ENCODE results near the gene CTBP1. TPM values are rescaled to one million over a fixed set of nuclear protein-coding genes. Genes with fewer than 3 reads are reported as not detected.

CTBP1 gene
- total RNA-seq, 1 donor from 2014 or later, result 112 TPM

DNA sequence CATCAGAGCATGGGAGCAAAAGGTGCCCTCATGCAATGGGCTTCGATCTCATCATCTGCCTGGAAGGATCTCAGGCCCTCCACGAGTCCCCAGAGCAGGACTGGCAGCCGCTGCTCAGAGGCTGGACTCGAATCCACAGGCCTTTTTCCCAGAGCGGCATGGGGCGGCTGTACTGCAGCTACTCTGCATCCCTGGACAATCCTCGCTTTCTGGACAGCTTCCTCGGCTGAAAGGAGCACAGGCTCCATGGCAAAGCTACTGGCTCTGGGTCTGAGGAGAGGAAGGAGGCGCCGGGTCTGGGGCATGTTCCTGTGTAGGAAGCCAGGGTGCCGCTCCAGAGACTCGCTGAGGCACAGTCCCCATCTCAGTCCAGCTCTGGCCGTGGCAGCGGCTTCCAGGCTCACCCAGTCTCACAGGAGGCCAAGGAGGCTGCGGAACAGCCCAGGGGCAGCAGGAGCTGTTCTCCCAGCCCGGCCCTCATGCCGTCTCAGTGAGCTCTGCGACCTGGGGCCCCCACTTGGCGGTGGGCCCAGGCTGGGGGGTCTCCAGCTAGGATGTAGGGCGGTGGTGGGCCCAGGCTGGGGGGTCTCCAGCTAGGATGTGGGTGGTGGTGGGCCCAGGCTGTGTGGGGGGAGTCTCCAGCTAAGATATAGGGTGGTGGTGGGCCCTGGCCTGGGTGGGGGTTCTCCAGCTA, 73.8 kb downstream of the CTBP1 start:
- no peak for DNase-seq
- peaks cover 66% of the 10 kb centered on the region for H3K4me1 ChIP-seq
- H3K36me3 ChIP-seq, result no peaks in the 10 kb centered on the region
- no peak overlapping the region for H3K27ac ChIP-seq (replicated peaks)
- peaks cover 33% of the 10 kb centered on the region for H3K27me3 ChIP-seq (ENCODE audit: low read depth)
- peaks cover 4% of the 10 kb centered on the region for H3K9me3 ChIP-seq (replicated peaks)
- TF ChIP-seq, protein P1, sequence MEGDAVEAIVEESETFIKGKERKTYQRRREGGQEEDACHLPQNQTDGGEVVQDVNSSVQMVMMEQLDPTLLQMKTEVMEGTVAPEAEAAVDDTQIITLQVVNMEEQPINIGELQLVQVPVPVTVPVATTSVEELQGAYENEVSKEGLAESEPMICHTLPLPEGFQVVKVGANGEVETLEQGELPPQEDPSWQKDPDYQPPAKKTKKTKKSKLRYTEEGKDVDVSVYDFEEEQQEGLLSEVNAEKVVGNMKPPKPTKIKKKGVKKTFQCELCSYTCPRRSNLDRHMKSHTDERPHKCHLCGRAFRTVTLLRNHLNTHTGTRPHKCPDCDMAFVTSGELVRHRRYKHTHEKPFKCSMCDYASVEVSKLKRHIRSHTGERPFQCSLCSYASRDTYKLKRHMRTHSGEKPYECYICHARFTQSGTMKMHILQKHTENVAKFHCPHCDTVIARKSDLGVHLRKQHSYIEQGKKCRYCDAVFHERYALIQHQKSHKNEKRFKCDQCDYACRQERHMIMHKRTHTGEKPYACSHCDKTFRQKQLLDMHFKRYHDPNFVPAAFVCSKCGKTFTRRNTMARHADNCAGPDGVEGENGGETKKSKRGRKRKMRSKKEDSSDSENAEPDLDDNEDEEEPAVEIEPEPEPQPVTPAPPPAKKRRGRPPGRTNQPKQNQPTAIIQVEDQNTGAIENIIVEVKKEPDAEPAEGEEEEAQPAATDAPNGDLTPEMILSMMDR (IDR thresholded peaks at IDR 0.05; ENCODE audit: borderline replicate concordance), result no peak
- intact Hi-C loops (cut with micrococcal nuclease), result no loop called here
- H3K4me3 ChIP-seq, result no peak overlapping the region

DNA sequence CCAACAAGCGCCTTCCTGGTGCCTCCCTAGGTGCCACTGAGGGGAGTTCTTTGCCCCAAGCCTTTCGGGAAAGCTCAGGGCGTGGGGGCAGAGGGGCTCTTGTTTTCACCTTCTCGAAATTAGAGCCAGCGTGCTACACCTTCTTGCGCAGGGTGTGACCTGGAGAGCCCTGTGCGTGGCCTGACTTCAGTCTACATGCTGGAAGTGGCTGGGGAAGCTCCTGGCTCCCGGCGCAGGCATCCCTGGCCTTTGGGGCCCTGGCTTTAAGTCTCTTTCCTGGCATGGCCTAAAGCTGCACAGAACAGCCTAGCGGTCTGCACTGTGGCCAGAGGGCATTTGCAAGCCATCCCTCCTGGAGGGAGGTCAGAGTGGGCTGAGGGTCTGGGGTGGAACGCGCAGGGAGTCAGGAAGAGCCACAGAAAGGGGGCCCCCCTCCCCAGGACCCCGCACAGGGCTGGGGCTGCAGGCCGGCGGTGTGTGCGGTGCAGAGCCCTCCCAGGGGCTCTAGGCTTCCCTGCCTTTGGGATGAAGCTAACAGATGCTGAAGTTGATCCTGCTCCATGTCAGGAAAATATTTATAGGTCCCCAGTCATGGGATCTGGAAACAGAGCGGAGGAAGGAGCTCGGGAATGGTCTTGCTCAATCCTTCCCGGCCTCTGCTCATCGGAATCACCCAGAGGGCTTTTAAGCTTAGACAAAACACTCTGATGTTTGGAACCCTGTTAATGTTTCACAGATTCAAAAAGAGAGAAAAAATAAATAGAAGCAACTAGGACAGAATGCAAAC, 75.8 kb downstream of the CTBP1 start:
- Histone ChIP-seq H3K36me3 (no peaks in the 10 kb centered on the region), H3K4me3 (peak overlapping the region; percentile 65), H3K9me3 (replicated peaks) (no peaks in the 10 kb centered on the region), H3K27me3 (ENCODE audit: low read depth) (peaks cover 47% of the 10 kb centered on the region), H3K27ac (replicated peaks) (peak overlapping the region; percentile 81), H3K4me1 (peaks cover 55% of the 10 kb centered on the region)
- no peak for DNase-seq
- TF ChIP-seq, protein P1 (IDR thresholded peaks at IDR 0.05; ENCODE audit: borderline replicate concordance), result no peak
- intact Hi-C loops (cut with micrococcal nuclease), result no loop called here

DNA sequence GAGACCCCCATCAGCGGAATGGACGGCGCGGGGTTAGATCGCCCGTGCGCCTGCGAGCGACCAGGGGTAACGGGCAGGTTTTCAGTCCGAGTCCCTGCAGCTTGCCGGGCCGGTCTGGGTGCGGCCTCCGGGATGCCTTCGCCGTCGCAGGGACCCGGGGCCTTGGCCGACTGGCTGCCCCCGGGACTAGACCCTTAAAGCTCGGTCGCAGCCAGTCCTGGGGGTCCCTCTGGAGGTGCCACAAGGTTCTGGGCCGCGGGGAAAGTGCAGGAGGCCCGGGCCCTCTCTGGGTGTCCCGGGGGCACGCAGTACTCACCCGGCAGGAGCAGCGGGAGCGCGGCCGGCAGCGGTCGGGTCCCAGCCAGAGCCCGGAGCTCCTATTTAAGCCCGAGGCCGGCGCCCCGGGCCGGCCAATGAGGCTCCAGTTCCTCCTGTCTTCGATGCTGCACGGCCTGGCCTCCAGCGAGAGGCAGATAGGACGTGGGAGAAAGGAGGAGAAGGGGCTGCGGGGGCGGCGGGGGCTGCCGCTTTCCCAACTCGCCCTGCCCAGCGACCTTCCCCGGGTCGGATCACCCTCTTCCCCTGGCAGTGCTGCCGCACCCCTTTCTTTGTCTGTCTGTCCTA, 76.6 kb downstream of the CTBP1 start, which contains the start of gene SPON2:
Gene SPON2 (minus strand): TSS at position 356 of the 624 bp plus-strand sequence.
- Histone ChIP-seq H3K27ac (replicated peaks) (peak within 1 kb of the TSS; percentile 81), H3K9me3 (replicated peaks) (no peaks in the 10 kb centered on the region), H3K27me3 (ENCODE audit: low read depth) (peaks cover 47% of the 10 kb centered on the region), H3K36me3 (no peaks in the 10 kb centered on the region), H3K4me3 (peak within 1 kb of the TSS; percentile 65), H3K4me1 (peaks cover 55% of the 10 kb centered on the region)
- TF ChIP-seq, protein P1 (IDR thresholded peaks at IDR 0.05; ENCODE audit: borderline replicate concordance), result no peak
- no peak for DNase-seq
- intact Hi-C loops (cut with micrococcal nuclease), result no loop called here

DNA sequence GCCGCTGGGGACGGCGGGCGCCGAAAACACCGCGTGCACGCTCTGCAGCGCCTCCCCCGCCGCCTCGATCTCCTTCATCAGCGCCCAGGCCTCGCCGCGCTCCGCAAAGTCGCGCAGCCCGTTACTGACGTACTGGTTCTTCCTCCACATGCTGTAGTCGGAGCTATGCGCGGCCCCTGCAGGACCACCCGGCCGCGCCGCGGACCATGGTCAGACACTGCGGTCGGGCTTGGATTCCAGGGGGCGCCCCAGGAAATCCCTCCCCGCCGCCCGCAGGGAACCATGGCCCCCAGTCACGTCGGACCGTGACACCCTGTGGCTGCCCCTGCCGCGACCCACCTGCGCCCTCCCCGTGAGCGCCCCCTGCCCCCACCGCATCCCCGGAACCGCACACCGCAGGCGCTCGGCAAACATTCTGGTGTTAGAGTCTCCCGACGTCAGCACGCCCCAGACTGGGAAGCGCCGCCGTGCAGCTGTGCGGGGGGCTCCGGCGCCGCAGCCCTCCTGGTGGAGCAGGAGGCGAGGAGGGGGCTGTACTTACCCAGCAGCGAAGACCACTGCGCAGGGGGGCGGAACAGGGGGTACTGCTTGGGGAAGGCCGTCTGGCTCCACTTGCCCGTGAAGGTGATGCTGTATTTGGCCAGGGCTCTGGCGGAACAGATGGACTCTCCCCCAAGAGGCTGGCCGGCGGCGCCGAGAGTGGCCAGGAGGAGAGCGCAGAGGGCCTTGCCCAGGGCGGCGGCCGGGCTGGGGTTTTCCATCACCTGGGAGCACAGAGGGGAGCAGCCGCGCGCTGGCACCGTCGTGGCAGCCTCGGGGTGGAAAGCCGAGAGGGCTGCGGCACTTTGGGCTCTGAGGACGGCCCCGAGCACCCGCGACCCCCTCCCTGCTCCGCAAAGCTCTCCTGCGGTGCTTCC, 77.4 kb downstream of the CTBP1 start:
- Histone ChIP-seq H3K4me1 (peaks cover 56% of the 10 kb centered on the region), H3K36me3 (no peaks in the 10 kb centered on the region), H3K9me3 (replicated peaks) (no peaks in the 10 kb centered on the region), H3K27me3 (ENCODE audit: low read depth) (peaks cover 47% of the 10 kb centered on the region), H3K27ac (replicated peaks) (peak overlapping the region; percentile 81), H3K4me3 (peak overlapping the region; percentile 65)
- intact Hi-C loops (cut with micrococcal nuclease), result no loop called here
- DNase-seq, result no peak
- TF ChIP-seq, protein P1 (IDR thresholded peaks at IDR 0.05; ENCODE audit: borderline replicate concordance), result no peak

DNA sequence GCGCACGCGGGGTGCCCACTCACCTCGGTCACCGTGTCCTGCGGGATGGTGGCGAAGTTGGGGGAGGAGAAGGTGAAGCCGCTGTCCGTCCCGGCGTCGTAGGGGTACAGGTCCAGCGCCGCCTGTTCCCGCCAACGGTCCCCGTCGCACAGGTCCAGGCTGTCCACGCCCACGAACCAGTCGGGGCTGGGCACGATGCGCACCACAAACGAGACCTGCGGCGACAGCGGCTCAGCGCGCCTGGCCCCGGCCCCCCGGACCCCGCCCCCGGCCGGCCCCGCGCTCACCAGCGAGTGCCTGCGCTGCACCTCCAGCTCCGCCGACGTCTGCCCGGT, 78.0 kb downstream of the CTBP1 start:
- Histone ChIP-seq H3K9me3 (replicated peaks) (no peaks in the 10 kb centered on the region), H3K27me3 (ENCODE audit: low read depth) (peaks cover 47% of the 10 kb centered on the region), H3K27ac (replicated peaks) (no peak overlapping the region), H3K4me1 (peaks cover 56% of the 10 kb centered on the region), H3K4me3 (peak overlapping the region; percentile 65), H3K36me3 (no peaks in the 10 kb centered on the region)
- TF ChIP-seq, protein P1 (IDR thresholded peaks at IDR 0.05; ENCODE audit: borderline replicate concordance), result no peak
- intact Hi-C loops (cut with micrococcal nuclease), result no loop called here
- no peak for DNase-seq

All from left ventricle myocardium inferior (tissue), 1 donor.